Fibroblast of mammary gland (primary cell): ENCODE data around the gene PLOD1.
A peak's percentile ranks its signal among the peaks of the same experiment; 100 is the strongest.
"Not testable (repeated sequence)": the region's sequence is repeated elsewhere in the genome, so short reads cannot be mapped to it uniquely, and the experiment has no call there.

Source experiments
- DNase-seq: peaks from one replicate; pipeline ENCODE4 v3.0.0-alpha.2; 2010; ENCODE audit warnings: low read depth
- H3K4me3 ChIP-seq: 2 replicates; pipeline ENCODE4 v1.5.1; 2011; ENCODE audit warnings: low read depth, mild to moderate bottlenecking, low read length, moderate library complexity; ENCODE audit not compliant: control insufficient read depth
- TF ChIP-seq, protein P1 (sequence below): conservative IDR thresholded peaks from 2 replicates; pipeline ENCODE4 v1.5.1; 2011; ENCODE audit warnings: low read depth, low read length, inconsistent platforms; ENCODE audit not compliant: control insufficient read depth, insufficient read depth

Gene PLOD1

DNA sequence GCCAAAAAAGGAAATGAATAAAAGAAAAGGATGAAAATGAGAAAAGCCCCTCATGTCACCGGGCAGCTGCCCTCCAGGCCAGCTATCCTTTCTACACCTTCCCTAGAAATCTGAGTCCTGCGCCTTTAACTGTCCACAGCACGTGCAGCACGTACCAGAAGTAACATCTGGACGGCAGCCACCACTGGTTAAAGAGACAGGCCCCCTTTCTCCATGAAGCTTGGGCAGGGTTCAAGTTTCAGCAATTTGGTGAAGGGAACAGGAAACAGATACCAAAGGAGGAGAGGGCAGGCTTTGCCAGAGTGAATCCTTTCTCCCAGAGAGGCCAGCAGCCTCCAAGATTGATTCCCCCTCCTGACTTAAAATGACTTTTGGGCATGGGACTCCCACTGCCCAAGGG is 4.7 kb upstream of the PLOD1 start:
- TF ChIP-seq, protein P1, sequence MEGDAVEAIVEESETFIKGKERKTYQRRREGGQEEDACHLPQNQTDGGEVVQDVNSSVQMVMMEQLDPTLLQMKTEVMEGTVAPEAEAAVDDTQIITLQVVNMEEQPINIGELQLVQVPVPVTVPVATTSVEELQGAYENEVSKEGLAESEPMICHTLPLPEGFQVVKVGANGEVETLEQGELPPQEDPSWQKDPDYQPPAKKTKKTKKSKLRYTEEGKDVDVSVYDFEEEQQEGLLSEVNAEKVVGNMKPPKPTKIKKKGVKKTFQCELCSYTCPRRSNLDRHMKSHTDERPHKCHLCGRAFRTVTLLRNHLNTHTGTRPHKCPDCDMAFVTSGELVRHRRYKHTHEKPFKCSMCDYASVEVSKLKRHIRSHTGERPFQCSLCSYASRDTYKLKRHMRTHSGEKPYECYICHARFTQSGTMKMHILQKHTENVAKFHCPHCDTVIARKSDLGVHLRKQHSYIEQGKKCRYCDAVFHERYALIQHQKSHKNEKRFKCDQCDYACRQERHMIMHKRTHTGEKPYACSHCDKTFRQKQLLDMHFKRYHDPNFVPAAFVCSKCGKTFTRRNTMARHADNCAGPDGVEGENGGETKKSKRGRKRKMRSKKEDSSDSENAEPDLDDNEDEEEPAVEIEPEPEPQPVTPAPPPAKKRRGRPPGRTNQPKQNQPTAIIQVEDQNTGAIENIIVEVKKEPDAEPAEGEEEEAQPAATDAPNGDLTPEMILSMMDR: no peak
- peak; percentile 62 for DNase-seq
- H3K4me3 ChIP-seq: no peak overlapping the region

GRCh38 chr1:11930571-11931445 is 3.7 kb upstream of the PLOD1 start:
- no peak overlapping the region for H3K4me3 ChIP-seq
- TF ChIP-seq, protein P1: no peak
- peak; percentile 59 for DNase-seq

GRCh38 chr1:11931845-11932244 is 2.7 kb upstream of the PLOD1 start:
- no peak for DNase-seq
- no peak overlapping the region for H3K4me3 ChIP-seq
- TF ChIP-seq, protein P1: no peak

GRCh38 chr1:11935057-11935412 is 518 bp downstream of the PLOD1 start:
- TF ChIP-seq, protein P1: no peak
- DNase-seq: no peak

GRCh38 chr1:11935733-11936132 is 1.2 kb downstream of the PLOD1 start:
- H3K4me3 ChIP-seq, DNase-seq: not testable (repeated sequence)

More at GRCh38 chr1:11935057-11935412, 518 bp downstream of the PLOD1 start:
- H3K4me3 ChIP-seq: peak overlapping the region; percentile 82

GRCh38 chr1:11938722-11939526 is 4.4 kb downstream of the PLOD1 start:
- TF ChIP-seq, protein P1: no peak
- no peak overlapping the region for H3K4me3 ChIP-seq
- no peak for DNase-seq

- not testable (repeated sequence) for DNase-seq, H3K4me3 ChIP-seq
Observed at GRCh38 chr1:11939794-11940193, 5.3 kb downstream of the PLOD1 start.
